Measurements from ENCODE around the gene COL5A2.

The COL5A2 gene

DNA sequence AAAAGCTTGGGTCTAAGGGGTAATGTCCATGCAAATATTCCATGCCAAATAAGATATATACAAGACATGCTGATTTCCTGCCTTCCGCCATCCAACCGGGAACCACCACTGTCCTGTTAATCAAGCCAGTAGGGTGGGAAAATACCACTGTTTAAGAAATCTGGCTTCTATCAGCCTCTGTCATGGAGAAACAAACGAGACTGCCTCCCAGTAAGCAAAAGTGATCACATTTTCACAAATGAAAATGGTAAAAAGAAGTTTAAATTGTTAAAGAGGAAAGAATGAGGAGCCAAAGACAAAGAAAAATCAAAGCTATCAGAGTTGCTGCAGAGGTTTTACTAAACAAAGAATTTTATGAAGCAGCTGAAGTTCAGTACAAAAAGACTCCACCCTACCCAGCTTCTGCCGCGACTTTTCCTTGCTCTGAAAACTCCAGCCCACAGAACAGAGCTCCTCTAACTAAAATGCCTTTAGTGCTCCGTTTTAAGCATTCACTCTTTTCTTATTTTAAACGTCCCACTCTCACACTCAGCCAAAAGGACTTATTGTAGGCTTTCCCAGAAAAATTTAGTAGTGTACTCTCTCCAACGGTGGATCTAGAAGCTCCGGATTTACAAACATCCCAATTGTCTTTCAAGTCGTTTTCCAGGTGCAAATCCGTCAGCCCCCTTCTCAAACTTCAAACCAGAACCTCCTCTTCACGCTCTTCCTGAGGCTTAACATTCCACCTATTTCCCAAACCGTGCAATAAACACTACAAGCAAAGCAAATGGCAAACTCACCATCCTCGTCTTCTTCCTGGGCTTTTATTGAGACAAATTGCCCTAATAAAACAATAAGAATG, 613 bp downstream of the COL5A2 start:
- no peak for DNase-seq

DNA sequence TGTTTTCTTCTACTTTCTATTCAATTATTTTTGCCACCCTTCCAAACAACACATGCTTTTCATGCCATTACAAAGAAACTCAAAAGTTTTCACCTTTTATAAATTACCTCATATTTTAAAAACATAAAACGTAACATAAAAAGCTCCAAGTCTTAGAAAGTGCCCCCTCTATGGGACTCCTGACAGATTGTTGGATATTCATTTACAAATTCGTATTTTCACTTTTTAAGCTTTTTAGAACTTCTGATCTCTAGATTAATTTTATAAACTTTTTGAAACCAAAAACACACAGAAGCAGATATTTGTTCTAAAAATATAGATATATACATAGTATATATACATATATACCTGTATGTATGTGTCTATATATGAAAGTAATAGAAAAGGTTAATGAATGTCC, 1.5 kb downstream of the COL5A2 start:
- DNase-seq: no peak

DNA sequence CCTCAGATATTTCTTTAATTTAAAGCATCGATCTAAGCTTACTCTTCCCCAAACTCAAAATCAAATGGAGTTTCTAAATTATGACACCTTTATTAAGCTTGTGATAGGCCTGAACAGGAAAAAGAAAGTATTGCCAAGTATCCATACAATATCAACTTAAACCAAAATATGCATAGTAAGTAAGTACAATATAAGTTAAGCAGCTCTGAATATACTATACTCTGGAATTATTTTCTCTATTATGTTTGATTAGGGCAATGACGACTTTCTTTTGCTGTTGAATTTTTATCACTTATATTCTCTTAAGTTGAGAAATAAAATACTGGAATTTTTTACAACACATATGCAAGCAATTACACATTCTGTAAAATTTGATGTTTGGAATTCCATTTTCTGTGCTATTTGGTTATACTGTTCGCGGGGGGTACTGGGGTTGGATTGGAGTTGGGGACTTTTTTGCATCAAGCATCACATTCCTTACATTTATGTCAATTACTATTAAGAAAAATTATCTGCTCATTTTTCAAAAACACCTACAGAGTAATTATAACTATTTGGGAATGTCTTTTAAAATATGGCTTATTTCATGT, 2.2 kb downstream of the COL5A2 start:
- no peak for DNase-seq

DNA sequence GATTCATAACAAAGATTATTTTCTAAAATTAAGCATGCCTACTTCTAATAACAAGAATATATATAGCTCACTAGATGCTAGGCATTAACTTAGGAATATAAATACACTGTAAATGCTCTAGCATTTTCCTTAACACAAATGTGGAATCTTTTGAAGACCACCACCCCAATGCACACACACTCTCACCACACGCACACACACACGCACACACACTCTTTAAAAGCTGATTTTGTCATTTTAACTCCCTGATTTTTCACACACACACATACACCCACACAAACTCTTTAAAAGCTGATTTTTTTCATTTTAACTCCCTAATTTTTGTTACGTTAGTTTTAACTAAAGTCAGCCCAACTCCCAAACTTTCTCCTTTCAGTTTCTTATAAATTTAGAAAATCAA, 3.0 kb downstream of the COL5A2 start:
- no peak for DNase-seq

DNA sequence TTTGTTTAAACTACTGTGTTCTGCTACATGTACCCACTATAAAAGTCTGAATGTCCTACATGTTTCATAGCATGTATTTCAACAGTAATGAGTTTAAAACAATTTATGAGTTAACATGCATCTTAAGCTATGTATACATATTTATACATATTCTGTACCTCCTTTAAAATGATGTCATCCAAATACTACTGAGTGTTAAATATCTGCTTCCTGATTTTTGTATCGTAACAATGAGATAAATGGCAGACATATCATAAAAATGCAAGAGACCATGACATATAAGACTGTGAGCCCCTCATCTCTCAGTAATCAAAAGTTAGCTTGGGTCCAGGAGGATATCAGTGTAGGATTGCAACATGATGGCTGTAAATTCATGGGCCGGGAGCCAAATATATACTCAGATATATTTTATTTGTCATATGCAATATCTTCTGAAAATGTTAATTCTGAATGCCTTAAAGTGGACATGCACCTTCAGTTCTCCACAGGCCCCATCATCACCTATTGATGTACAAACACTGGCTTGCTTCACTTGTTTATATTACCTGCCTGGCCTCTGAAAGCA, 3.6 kb downstream of the COL5A2 start:
- no peak for DNase-seq

DNA sequence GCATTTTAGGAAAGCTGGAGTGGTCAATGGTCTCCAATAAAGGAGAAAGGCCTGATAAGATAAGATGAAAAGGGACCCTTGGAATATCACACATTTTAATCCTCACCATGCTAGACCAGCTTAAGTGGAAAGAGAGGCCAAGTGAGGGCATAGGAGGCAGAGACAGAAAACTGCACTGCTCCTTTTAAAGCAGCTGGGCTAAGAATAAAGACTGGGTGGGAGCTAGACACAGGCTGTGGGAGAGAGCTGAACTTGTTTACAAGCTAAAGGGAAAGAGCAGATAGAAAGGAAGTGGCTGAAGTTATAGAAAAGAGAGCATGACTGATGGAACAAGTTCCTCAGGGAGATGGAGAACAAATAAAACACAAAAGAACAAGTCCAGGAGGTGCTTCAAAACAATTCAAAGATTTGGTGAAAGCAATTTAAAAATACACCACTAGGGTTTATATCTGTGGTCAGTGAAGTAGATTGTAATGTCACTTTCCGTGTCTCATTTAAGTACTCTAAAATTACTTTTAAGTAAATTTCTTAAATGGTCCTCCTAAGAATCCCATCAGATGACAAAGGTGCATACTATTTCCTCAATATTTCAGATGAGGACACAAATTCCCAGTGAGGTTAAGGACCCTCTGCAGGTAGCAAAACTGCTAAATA, 7.5 kb downstream of the COL5A2 start:
- no peak for DNase-seq

DNA sequence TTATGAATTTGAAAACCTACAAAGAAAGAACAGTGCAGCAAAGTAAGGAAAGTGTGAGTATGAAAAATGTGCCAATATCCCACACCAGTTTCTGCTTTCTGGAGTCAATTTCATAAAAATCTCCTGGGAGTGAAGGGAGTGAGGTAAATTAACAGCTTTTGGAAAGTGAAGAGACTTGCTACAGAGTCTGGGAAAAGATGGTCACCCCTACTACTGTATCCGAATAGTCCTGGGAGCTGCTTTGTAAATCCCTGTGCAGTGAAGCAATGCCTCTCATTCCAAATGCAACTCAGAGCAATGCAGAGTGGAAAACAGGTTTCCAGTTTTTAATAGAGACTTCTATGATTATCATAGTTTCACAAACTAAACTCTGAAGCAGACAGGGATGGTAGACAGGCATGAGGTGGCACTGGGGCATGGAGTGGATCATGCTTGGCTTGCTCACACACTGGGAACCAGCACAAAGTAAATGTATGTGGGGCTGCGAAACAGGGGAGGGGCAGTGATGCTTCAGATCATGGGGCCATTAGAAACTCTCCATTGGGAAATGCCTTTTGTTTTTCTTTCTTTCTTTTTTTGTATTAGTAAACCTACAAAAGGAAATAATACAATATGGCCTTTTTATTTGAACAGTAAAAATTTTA, 10.6 kb downstream of the COL5A2 start:
- no peak for DNase-seq

DNA sequence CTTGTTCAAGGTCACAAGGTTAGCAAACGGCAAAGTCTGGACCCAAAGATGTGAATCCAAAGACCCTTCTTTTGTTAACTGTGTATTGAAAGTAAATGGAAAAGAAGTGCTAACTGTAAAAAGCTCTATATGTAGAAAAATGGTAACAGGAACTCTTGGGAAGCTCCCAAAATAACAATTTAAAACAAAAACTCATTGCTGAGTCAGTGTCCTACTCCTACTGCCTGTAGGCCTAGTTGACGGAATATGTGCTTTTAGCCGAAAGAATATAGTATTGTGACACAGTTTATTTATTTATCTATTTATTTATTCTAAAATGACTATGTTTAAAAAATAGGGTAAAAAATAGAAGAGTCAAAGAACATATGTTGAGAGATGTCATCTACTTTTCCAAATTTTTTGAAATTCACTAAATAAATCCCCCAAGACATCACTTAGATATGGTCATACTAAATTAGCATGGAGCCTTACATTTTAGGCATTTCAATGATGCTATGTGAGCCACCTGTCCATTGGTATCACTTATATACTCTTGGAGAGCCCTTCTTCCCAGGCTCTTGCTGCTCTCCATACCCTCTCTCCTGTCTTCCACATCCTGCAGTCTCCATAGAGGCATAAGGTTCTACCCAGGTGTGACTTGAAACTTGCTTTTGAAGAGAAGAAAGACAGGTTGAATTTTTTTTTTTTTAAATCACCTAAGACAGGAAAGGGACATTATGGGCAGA, 13.7 kb downstream of the COL5A2 start:
- no peak for DNase-seq

DNA sequence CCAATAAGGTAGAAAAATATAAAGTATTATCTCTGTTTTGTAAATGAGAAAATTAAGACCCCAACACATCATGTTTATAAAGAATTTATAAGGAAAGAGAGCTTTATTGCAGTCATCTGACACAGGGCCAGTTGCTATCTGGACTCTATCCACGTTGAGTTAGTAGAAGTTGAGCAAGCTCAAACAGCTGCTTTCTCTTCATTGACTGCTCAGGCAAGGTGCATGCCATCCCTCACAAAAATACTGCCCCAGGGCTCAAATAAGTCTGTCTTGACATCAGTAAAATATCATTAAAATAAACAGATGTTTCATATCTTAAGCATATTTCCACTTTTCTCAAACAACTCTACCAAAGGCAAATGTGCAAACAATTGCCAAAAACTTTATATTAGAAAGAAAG, 14.8 kb downstream of the COL5A2 start:
- no peak for DNase-seq

DNA sequence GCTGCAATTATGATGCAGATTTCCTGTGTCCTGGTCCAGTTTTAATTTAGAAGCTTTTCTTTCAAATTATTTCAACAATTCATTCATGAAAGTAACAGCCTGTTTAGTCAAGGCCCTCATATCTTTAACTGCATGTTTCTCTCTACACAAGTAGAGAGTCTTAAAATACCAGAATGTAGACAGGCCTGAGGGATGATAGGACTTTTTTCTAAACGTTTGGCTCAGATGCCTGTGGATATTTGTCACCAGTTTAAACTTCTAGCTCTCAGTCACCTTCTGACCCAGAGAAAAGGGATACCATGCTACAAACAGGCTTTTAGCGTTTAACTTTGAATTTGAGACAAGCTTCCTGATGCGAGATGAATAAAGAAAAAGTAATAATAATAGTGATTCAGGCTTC, 15.7 kb downstream of the COL5A2 start:
- DNase-seq: no peak

DNA sequence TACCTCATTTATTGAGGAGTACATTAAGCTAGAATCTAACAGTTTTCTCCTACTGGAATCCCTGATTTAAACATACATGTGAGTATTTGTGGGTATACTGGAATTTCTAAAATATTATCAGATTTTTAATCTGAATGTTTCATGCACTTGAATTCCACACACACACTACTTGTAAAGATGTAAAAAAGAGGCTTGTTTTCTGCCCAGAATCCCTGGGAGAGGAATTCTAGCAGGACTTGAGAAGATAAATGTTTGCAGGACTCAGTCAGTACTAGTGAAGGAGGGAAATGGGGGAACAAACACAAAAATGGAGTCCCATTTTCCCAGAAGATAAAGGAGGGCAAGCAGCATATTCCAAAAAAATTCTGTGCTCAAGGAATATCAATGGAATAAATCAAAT, 17.0 kb downstream of the COL5A2 start:
- DNase-seq: no peak

DNA sequence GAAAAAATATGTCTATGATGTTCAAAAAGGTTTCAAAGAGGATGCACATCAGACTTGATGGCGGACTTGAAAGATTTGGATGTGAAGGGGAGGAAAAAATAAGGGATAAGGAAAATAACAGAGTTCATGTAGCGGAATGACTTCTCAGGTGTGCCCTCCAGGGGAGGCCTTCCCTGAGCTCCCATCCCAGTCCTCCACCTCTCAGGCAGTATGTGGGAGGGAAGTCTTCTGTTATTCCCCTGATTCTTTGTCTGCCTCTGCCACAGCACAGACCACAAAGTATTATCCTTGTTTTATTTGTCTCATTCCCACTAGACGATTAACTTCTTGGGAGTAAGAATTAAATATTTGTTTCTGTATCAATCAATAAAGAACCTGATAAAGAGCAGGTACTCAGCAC, 17.7 kb downstream of the COL5A2 start:
- DNase-seq: no peak

DNA sequence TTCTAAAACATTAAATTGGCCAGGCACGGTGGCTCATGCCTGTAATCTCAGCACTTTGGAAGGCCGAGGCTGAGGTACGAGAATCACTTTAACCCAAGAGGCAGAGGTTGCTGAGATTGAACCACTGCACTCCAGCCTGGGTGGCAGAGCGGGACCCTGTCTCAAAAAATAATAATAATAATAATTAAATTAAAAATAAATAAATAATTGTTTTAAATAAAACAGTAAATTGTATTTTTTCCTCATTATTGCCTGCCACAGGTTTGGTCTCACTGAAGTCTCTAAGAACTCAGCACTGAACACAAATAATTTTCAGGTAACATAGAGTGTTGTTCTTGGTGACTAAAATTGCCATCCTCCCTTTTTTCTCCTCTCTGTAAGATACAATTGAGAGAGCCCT, 19.8 kb downstream of the COL5A2 start:
- DNase-seq: no peak

DNA sequence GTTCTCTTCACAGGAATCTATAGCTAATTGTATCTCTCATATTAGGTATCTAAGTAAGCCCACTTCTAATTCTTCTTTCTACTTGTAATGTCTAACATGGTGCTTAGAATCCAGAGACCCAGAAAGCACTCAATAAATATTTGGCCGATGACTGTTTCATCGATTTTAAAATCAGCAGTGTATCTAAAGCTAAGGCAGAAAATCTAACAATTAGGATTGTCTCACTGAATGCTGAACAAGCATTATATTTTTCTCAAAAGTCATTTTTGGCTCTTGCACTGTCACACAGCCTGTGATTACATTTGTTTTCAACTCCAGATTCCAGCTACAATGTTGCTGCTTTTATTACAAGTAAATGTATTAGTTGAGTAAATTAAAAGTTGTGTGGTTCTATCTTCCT, 20.3 kb downstream of the COL5A2 start:
- no peak for DNase-seq

DNA sequence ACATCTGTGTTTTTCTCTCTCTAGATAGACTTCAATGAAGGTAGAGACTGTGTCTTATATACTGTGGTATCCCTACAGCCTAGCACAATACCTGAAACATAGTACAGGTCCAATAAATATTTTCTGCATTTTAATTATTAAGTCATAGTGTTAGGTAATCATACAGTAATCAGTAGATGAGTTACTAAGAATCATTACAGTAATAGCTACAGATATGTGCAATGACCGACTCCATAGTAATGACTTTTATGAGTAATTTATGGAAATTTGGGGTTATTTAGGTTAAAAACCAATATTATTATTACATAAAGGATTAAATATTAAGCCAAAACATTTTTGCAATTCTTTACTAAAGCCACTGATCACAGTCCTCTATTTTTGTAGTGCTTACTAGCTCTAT, 21.6 kb downstream of the COL5A2 start:
- DNase-seq: no peak

DNA sequence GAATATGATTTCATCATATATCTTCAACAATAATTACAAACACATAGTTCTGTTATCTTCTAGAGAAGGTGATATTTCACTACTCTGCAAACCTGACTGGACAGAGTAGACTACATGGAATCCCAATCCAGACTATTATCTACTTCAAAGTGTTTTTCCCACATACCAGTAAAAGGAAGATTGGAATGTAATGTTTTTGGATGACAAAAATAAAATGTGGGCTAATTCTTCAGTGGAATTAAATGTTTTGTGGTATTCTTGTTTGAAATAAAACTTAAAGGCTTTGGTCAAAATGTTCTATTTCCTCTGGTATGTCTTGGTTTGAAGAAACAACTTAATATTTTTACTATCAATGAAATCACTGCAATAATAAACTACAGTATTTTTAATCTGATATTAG, 22.1 kb downstream of the COL5A2 start:
- no peak for DNase-seq

DNA sequence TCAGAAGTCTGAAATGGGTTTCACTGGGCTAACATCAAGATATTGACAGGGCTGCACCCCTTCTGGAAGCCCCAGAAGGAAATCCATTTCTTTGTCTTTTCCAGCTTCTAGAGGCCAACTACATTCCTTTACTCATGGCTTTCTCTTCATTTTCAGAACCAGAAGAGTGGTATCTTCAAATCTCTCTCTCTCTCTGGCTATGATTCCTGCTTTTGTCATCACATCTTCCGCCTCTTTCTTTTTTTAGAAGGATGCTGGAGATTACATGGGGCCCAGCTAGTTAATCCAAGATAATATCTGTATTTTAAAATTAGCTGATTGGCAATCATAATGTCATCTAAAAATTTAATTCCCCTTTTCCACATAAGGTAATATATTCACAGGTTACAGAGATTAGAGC, 23.8 kb downstream of the COL5A2 start:
- no peak for DNase-seq

DNA sequence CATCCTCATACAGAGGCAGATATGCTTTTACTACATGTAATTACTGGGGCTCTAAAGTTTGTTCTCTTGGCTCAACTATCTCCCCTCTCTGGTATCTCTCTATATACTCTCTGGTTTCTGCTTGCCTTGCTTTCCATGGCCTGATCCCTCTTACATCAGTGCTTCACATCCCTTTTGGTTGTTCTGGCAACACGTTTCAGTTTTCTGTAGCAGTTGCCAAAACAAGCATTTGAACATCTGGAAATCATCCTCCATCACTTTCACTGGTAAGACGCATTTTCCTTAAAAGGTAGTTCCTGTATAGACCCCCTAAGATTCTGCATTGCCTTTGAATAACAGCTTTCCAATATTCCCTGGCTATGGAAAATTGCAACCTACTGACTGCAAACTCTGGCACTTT, 25.9 kb downstream of the COL5A2 start:
- no peak for DNase-seq

DNA sequence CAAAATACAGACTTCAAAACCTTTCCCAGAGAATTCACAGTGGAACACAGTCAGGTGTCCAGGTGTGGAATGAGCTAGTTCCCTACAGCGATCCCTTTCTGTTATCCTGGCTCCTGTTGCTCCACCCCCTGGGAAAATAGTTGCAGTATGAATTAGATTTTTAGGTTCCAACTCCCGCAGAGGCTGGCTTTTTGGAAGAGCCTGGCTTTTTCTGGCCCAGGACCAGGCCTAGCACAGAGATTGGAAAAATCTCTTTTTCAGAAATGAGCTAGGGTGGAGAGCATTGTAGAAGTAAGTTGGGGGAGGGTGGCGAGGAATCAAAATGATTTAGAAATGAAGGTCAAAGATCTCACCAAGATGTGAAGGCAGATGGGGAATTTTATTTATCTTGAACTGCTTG, 27.1 kb downstream of the COL5A2 start:
- no peak for DNase-seq

DNA sequence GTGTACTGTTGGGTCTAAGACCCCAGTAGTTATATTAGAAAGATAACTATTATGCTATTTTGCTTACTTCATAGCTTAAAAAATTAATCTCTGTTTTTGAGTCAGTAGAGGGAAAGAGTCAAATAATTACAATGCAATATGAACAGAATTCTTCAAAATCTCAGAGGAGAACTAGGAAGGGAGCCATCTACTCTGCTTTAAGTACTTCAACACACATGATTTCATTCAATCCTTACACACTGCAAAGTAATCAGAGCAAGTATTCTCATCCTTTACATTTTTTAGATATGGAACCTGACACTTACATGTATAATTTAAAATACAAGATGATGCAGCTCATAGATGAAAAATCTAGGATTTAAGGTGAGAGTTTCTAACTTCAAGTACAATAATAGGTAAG, 27.7 kb downstream of the COL5A2 start:
- no peak for DNase-seq

DNA sequence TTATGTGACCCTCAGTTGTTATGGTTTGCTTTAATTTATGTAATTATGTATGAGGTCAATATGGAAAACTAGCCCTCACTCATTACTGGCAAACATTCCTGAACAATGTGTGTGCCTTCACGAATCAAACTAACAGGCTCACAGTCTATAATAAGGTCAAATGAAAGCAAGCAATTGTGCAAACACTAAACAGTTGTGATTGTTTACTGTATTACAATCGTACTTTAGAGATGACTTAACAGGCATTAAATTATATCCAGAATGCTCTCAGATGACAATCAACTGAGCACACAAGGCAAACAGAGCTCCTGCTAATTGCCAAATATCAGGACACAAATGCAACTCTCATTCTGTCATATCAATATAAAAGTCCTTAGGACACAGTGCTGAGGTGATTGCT, 29.5 kb downstream of the COL5A2 start:
- DNase-seq: peak; percentile 15

DNA sequence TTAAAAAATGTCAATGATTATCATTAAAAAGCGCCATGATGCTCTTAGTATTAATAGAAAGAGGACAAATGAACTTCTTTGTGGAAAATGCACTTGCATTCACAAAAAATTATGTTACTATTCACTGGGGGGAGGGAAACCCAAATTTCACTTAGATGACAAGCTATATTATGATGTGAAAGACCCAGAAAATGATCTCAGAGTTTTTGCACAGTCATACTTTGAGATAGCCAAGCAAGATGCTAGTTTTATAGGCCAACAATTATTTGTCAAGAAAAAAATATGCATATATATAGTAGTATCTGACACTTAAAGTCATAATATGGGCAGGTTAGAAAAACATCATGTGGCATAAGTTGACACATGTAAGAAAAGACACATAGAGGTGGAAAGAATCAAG, 31.6 kb downstream of the COL5A2 start:
- DNase-seq: no peak

DNA sequence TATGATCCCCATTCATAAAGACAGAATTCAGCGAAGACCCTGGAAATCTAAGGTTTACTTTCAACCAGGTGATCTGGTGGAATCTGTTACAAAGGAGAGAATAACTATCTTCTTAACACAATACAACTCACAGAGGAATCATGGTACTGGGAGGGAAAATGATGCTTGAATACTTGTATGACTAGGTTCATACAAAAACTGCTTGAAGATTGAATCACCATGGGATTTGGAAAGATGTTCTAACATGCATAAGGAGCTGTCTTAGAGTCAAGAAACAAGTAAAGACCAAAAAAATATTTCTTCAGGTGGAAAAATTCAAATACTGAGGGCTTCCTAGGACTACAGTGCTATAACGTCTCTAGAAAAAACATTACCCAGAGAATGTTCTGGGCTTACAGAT, 32.2 kb downstream of the COL5A2 start:
- no peak for DNase-seq

Data from NCI-H146 (cell line).